ENCODE data around the gene LCAT.

Gene LCAT

DNA sequence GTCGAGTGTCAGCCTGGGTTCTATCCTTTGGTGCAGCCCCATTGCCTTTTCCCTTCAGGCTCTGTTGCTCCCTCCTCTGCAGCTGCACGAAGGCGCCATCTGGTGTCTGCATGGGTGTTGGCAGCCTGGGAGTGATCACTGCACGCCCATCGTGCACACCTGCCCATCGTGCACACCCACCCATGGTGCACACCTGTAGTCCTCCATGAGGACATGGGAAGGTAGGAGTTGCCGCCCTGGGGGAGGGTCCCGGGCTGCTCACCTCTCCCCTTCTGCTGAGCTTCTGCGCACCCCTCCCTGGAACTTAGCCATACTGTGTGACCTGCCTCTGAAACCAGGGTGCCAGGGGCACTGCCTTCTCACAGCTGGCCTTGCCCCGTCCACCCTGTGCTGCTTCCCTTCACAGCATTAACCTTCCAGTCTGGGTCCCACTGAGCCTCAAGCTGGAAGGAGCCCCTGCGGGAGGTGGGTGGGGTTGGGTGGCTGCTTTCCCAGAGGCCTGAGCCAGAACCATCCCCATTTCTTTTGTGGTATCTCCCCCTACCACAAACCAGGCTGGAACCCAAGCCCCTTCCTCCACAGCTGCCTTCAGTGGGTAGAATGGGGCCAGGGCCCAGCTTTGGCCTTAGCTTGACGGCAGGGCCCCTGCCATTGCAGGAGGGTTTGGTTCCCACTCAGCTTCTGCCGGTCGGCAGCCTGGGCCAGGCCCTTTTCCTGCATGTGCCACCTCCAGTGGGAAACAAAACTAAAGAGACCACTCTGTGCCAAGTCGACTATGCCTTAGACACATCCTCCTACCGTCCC lies 15.2 kb downstream of the LCAT start:
- 62% methylated on average over 16 of the region's 16 CpGs for WGBS
- H3K27me3 ChIP-seq (ENCODE audit: insufficient read depth, low read length), result no peaks in the 10 kb centered on the region
- no peak overlapping the region for H3K9ac ChIP-seq (ENCODE audit: low read depth, low read length)
- no peaks in the 10 kb centered on the region for H3K9me3 ChIP-seq (ENCODE audit: insufficient read depth, low read depth, low read length)
- no peaks in the 10 kb centered on the region for H3K4me1 ChIP-seq (ENCODE audit: insufficient read depth, low read length)
- no peak overlapping the region for H3K27ac ChIP-seq (ENCODE audit: low read depth, low read length)
- H3K4me3 ChIP-seq (ENCODE audit: low read length), result no peak overlapping the region
- peaks cover 16% of the 10 kb centered on the region for H3K36me3 ChIP-seq (ENCODE audit: insufficient read depth, low read length)

DNA sequence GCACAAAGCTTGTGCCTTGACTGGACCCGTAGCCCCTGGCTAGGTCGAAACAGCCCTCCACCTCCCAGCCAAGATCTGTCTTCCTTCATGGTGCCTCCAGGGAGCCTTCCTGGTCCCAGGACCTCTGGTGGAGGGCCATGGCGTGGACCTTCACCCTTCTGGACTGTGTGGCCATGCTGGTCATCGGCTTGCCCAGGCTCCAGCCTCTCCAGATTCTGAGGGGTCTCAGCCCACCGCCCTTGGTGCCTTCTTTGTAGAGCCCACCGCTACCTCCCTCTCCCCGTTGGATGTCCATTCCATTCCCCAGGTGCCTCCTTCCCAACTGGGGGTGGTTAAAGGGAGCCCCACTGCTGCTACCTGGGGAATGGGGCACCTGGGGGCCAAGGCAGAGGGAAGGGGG lies 15.8 kb downstream of the LCAT start:
- WGBS, result 90% methylated on average over 7 of the region's 7 CpGs
- no peaks in the 10 kb centered on the region for H3K9me3 ChIP-seq (ENCODE audit: insufficient read depth, low read depth, low read length)
- peaks cover 12% of the 10 kb centered on the region for H3K36me3 ChIP-seq (ENCODE audit: insufficient read depth, low read length)

DNA sequence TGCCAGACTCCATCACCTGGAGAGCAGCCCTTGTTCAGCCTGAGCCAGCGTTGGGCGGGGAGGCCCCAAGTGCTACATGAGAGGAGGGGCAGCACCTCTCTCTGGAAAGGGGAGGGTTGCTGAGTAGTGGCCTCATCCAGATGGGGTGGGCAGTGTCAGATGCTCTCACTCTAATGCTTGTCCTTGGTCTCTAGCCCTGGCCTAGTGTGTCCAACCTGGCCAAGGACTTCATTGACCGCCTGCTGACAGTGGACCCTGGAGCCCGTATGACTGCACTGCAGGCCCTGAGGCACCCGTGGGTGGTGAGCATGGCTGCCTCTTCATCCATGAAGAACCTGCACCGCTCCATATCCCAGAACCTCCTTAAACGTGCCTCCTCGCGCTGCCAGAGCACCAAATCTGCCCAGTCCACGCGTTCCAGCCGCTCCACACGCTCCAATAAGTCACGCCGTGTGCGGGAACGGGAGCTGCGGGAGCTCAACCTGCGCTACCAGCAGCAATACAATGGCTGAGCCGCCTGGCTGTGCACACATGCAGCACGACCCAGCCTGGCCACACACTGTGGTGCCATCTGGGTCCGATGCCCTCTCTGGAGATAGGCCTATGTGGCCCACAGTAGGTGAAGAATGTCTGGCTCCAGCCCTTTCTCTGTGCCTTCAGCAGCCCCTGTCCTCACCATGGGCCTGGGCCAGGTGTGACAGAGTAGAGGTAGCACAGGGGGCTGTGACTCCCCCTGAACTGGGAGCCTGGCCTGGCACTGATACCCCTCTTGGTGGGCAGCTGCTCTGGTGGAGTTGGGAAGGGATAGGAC lies 16.6 kb downstream of the LCAT start:
- H3K9me3 ChIP-seq (ENCODE audit: insufficient read depth, low read depth, low read length), result no peaks in the 10 kb centered on the region
- no peaks in the 10 kb centered on the region for H3K4me1 ChIP-seq (ENCODE audit: insufficient read depth, low read length)
- 95% methylated on average over 22 of the region's 22 CpGs for WGBS
- no peak overlapping the region for H3K9ac ChIP-seq (ENCODE audit: low read depth, low read length)
- no peaks in the 10 kb centered on the region for H3K27me3 ChIP-seq (ENCODE audit: insufficient read depth, low read length)
- H3K4me3 ChIP-seq (ENCODE audit: low read length), result no peak overlapping the region
- H3K27ac ChIP-seq (ENCODE audit: low read depth, low read length), result no peak overlapping the region
- H3K36me3 ChIP-seq (ENCODE audit: insufficient read depth, low read length), result peaks cover 12% of the 10 kb centered on the region

More for the DNA sequence above, 15.8 kb downstream of the LCAT start:
- Histone ChIP-seq H3K27me3 (ENCODE audit: insufficient read depth, low read length) (no peaks in the 10 kb centered on the region), H3K9ac (ENCODE audit: low read depth, low read length) (no peak overlapping the region), H3K4me3 (ENCODE audit: low read length) (no peak overlapping the region), H3K27ac (ENCODE audit: low read depth, low read length) (no peak overlapping the region), H3K4me1 (ENCODE audit: insufficient read depth, low read length) (no peaks in the 10 kb centered on the region)

DNA sequence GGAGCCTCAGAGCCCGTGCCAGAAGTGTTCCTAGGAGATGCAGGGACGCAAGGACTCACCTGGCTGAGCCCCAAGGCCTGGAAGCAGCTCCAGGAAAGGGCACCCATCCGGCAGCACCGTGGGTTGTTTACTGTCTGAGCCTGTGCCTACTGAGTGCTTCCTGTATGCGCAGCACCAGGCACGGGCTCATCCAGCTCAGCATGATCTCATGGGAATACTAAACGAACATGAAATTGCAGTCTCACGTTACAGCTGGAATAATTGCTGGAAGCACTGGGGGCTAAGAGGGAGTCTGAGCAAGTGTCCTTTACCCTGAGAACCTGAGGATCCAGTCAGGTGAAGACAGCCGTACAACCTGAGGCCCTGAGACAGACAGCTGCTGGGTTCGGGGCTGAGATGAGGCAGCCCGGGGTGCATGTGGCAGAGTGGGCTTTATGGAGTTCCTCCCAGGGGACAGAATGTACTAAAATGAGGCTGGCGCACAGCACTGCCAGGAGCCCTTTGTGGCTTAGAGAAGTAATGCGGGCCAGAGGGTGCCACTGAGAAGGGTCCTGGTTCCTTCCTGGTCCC lies 17.7 kb downstream of the LCAT start:
- no peaks in the 10 kb centered on the region for H3K4me1 ChIP-seq (ENCODE audit: insufficient read depth, low read length)
- WGBS, result 84% methylated on average over 13 of the region's 13 CpGs
- no peak overlapping the region for H3K9ac ChIP-seq (ENCODE audit: low read depth, low read length)
- no peaks in the 10 kb centered on the region for H3K27me3 ChIP-seq (ENCODE audit: insufficient read depth, low read length)
- H3K27ac ChIP-seq (ENCODE audit: low read depth, low read length), result no peak overlapping the region
- peaks cover 12% of the 10 kb centered on the region for H3K36me3 ChIP-seq (ENCODE audit: insufficient read depth, low read length)
- no peaks in the 10 kb centered on the region for H3K9me3 ChIP-seq (ENCODE audit: insufficient read depth, low read depth, low read length)
- H3K4me3 ChIP-seq (ENCODE audit: low read length), result no peak overlapping the region

DNA sequence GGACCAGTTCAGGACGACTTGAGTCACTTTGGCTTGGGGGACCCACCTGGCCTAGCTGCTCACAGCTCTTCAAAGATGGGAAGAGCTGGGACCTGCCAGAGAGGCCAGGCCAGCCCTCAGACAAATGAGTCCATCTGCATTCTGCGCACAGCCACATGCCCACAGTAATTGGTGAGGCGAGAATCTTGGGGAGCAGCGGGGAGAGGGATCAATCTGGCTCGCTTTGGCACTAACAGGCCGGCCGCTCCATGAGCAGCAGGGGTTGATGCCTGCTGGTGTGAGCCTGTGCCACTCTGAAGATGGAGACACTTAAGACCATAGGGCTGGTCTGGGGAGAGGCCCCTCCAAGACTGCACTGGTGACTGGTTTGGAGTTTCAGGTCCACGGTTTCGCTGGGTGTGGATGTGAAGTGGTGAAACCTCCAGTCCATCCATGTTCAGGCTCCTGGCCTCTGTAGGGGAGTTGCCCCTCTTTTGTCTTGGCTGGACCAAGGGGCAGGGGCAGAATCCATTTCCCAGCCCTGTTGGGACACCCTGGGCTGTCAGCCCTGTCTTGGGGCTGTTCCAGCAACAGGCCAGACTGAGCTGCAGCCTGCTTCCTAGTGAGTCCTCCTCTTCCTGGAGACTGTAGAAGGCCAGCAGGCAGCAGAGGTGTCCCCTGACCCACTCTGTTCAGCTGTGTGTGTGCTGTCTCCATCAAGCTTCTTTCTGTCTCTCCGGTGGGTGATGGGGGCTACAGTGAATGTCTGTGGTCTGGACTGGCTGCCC lies 19.6 kb downstream of the LCAT start:
- no peak overlapping the region for H3K9ac ChIP-seq (ENCODE audit: low read depth, low read length)
- no peaks in the 10 kb centered on the region for H3K27me3 ChIP-seq (ENCODE audit: insufficient read depth, low read length)
- no peaks in the 10 kb centered on the region for H3K4me1 ChIP-seq (ENCODE audit: insufficient read depth, low read length)
- H3K9me3 ChIP-seq (ENCODE audit: insufficient read depth, low read depth, low read length), result no peaks in the 10 kb centered on the region
- WGBS, result 94% methylated on average over 10 of the region's 10 CpGs
- no peak overlapping the region for H3K27ac ChIP-seq (ENCODE audit: low read depth, low read length)
- no peak overlapping the region for H3K4me3 ChIP-seq (ENCODE audit: low read length)
- H3K36me3 ChIP-seq (ENCODE audit: insufficient read depth, low read length), result peaks cover 6% of the 10 kb centered on the region

DNA sequence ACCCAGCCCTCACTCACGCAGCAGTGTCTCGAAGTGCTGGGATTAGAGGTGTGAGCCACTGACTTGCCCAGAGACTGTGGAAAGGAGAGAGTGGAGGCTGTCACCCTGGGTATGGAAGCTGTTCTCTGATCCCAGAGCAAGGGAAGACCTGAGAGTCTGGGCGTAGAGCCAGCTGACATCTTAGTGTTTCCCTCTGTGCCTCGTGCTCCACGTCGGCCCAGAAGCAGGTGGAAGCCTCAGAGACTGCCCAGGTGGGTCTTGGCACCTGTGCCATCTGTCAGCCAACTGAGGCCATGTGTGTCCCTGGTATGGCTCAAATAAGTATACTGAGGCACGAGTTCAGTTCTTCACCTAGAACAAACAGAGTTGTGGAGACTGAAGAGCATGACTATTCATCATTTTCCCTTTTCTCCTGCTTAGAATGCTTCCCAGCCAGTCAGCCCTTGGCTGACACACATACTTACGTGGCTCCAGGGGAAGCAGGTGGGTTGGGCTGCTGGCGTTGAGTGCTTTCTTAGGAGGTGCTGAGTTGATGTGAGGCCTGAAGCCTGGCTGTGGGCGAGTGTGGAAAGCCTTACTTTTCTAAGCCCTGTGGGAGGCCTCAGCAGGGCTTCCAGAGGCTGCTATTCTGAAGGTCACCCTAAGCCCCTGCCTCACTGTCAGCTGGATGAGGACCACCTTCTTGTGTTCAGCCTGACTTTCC lies 20.4 kb downstream of the LCAT start:
- no peak overlapping the region for H3K4me3 ChIP-seq (ENCODE audit: low read length)
- H3K9ac ChIP-seq (ENCODE audit: low read depth, low read length), result no peak overlapping the region
- 92% methylated on average over 10 of the region's 10 CpGs for WGBS
- H3K9me3 ChIP-seq (ENCODE audit: insufficient read depth, low read depth, low read length), result no peaks in the 10 kb centered on the region
- H3K4me1 ChIP-seq (ENCODE audit: insufficient read depth, low read length), result no peaks in the 10 kb centered on the region
- H3K27me3 ChIP-seq (ENCODE audit: insufficient read depth, low read length), result no peaks in the 10 kb centered on the region
- H3K36me3 ChIP-seq (ENCODE audit: insufficient read depth, low read length), result peaks cover 6% of the 10 kb centered on the region
- no peak overlapping the region for H3K27ac ChIP-seq (ENCODE audit: low read depth, low read length)

DNA sequence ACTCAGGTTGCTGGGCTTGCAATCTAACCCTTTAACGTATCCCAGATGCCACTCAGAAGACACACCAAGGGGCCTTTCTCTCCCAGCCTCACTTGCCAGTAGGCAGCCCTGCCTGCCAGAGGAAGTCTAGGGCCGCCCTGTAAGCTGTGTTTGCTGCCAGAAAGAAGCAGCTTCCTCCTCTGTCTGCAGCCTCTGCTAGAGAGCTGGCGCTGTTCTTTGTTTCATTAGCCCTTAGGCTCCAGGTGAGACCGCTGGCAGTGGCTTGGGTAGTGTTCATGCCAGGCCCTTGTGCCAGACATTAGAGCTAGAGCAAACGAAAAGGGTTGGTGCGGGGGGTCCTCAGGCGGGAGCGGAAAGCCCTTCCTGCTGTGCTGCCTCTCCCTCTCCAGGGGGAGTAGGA lies 21.2 kb downstream of the LCAT start:
- H3K9me3 ChIP-seq (ENCODE audit: insufficient read depth, low read depth, low read length), result no peaks in the 10 kb centered on the region
- H3K4me1 ChIP-seq (ENCODE audit: insufficient read depth, low read length), result no peaks in the 10 kb centered on the region
- no peak overlapping the region for H3K4me3 ChIP-seq (ENCODE audit: low read length)
- peaks cover 5% of the 10 kb centered on the region for H3K36me3 ChIP-seq (ENCODE audit: insufficient read depth, low read length)
- no peak overlapping the region for H3K9ac ChIP-seq (ENCODE audit: low read depth, low read length)
- H3K27ac ChIP-seq (ENCODE audit: low read depth, low read length), result no peak overlapping the region
- no peaks in the 10 kb centered on the region for H3K27me3 ChIP-seq (ENCODE audit: insufficient read depth, low read length)
- 89% methylated on average over 8 of the region's 8 CpGs for WGBS

DNA sequence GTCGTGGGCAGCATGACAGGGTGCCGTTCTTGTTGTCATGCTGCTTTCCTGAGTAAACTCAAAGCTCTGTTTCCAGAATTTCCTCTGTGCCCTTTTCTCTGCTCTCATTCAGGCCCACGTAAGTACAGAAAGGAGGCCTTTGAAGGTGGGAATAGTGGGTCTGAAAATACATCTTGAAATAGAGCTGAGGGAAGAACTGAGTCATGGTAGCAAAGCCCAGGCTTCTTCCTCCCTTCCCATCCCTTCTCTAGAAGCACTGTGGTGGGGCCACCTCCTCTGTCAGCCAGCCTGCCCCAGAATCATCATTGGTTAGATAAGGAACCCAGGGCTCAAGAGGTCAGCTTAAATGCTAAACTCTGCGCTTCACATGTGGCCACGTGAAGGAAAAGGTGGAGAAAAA lies 21.7 kb downstream of the LCAT start:
- H3K27ac ChIP-seq (ENCODE audit: low read depth, low read length), result no peak overlapping the region
- WGBS, result 84% methylated on average over 5 of the region's 5 CpGs
- no peaks in the 10 kb centered on the region for H3K4me1 ChIP-seq (ENCODE audit: insufficient read depth, low read length)
- no peaks in the 10 kb centered on the region for H3K27me3 ChIP-seq (ENCODE audit: insufficient read depth, low read length)
- H3K9ac ChIP-seq (ENCODE audit: low read depth, low read length), result no peak overlapping the region
- H3K4me3 ChIP-seq (ENCODE audit: low read length), result no peak overlapping the region
- H3K9me3 ChIP-seq (ENCODE audit: insufficient read depth, low read depth, low read length), result no peaks in the 10 kb centered on the region
- H3K36me3 ChIP-seq (ENCODE audit: insufficient read depth, low read length), result no peaks in the 10 kb centered on the region; the same call in 1 of the 2 replicates

DNA sequence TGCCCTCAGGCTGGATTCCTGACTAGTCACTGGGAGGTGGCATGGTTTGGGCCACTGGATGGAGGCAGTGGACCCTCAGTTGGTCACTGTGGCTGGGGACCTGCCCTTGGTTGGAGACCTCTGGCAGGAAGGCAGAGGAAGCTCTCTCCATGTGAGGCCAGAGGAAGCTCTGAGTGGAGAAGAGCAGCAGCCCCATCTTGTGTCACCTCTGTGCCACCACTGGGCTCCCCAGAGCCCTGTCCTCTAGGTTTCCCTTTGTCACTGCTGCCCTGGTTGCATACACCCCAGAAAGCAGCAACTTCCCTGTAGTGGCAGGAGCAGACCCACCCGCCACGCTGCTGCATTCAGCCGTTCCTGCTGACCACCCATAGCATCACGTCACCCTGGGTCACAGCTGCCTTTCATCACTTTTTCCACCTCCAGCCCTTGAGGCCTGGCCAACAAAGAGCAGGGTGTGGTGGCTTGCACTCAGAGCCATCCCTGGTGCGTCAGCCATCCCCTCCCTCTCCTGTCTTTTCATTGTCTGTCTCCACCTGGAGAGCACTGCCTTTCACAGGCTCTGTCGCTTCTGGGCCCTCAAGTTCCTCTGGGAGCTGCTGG lies 24.2 kb downstream of the LCAT start:
- H3K9ac ChIP-seq (ENCODE audit: low read depth, low read length), result no peak overlapping the region
- H3K36me3 ChIP-seq (ENCODE audit: insufficient read depth, low read length), result peaks cover 8% of the 10 kb centered on the region
- no peaks in the 10 kb centered on the region for H3K9me3 ChIP-seq (ENCODE audit: insufficient read depth, low read depth, low read length)
- no peak overlapping the region for H3K27ac ChIP-seq (ENCODE audit: low read depth, low read length)
- no peak overlapping the region for H3K4me3 ChIP-seq (ENCODE audit: low read length)
- 96% methylated on average over 6 of the region's 6 CpGs for WGBS
- H3K27me3 ChIP-seq (ENCODE audit: insufficient read depth, low read length), result no peaks in the 10 kb centered on the region
- H3K4me1 ChIP-seq (ENCODE audit: insufficient read depth, low read length), result peaks cover 12% of the 10 kb centered on the region

DNA sequence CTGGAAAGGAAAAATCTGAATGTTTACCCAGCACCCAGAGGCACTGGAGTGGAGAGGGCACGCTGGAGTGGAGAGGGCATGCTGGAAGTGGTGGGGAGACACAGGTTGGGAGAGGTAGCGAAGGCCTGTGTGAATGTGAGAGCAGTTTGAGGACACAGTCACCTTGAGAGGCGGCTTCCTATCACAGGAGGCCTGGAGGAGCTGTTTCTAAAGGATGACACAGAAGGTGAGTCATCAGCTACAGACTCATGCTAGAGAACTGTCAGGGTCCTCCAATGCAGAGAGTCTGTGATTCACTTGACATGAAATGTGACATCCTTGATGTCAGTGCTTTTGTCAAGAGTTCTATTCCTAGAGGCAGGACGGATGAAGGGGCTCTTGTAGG lies 26.1 kb downstream of the LCAT start:
- Histone ChIP-seq H3K36me3 (ENCODE audit: insufficient read depth, low read length) (peaks cover 8% of the 10 kb centered on the region), H3K27ac (ENCODE audit: low read depth, low read length) (no peak overlapping the region), H3K9ac (ENCODE audit: low read depth, low read length) (no peak overlapping the region), H3K27me3 (ENCODE audit: insufficient read depth, low read length) (no peaks in the 10 kb centered on the region), H3K4me3 (ENCODE audit: low read length) (no peak overlapping the region), H3K9me3 (ENCODE audit: insufficient read depth, low read depth, low read length) (no peaks in the 10 kb centered on the region), H3K4me1 (ENCODE audit: insufficient read depth, low read length) (peaks cover 14% of the 10 kb centered on the region)
- whole genome bisulfite sequencing, result 83% methylated on average over 4 of the region's 4 CpGs
